A673 (cell line): ENCODE results near the gene SERPINI2. TPM values are rescaled to one million over a fixed set of nuclear protein-coding genes. Genes with fewer than 3 reads are reported as not detected.
"Not testable (repeated sequence)": the region's sequence is repeated elsewhere in the genome, so short reads cannot be mapped to it uniquely, and the experiment has no call there.

ENCODE experiments used
- BruUV-seq: library from RNA; stranded (reverse); fragments of 400-500 nt; replicated peaks from 2 replicates; lab custom pipeline; 2021; lab: Mats Ljungman, UMichigan
- CTCF ChIA-PET: fragments of 300-600 bp; sonication (Branson Sonifier 250); formaldehyde crosslinking; loops from one replicate; lab custom pipeline; 2022; ENCODE audit warnings: antibody characterized with exemption; lab: Charles Lee
- POLR2A ChIA-PET: fragments of 300-600 bp; sonication (Branson Sonifier 250); formaldehyde crosslinking; loops from one replicate; lab custom pipeline; 2022; ENCODE audit warnings: antibody characterized with exemption; ENCODE audit not compliant: low non-redundant PET; lab: Charles Lee
- DNase-seq: peaks from one replicate; pipeline ENCODE4 v3.0.0-alpha.2; 2015; ENCODE audit warnings: low spot score
- H3K27ac ChIP-seq: fragments of 200-600 bp; sonication (generic); 2 replicates; pipeline ENCODE4 v1.5.1; 2016; ENCODE audit warnings: mixed run types, low read depth, mild to moderate bottlenecking, mixed read lengths, antibody characterized with exemption, low read length; ENCODE audit not compliant: poor library complexity, severe bottlenecking
- H3K27me3 ChIP-seq: fragments of 200-600 bp; sonication (generic); replicated peaks from 2 replicates; pipeline ENCODE4 v1.6.1; 2017; ENCODE audit warnings: mixed run types, low read depth, mild to moderate bottlenecking, mixed read lengths, antibody characterized with exemption, low read length; ENCODE audit not compliant: insufficient read depth, poor library complexity
- H3K36me3 ChIP-seq: fragments of 200-600 bp; sonication (generic); 2 replicates; pipeline ENCODE4 v1.6.1; 2016; ENCODE audit warnings: mixed run types, mild to moderate bottlenecking, mixed read lengths, antibody characterized with exemption, low read length; ENCODE audit not compliant: insufficient read depth, poor library complexity, severe bottlenecking
- H3K4me1 ChIP-seq: fragments of 200-600 bp; sonication (generic); 2 replicates; pipeline ENCODE4 v1.6.1; 2017; ENCODE audit warnings: mixed run types, mild to moderate bottlenecking, mixed read lengths, antibody characterized with exemption, low read length; ENCODE audit not compliant: insufficient read depth, poor library complexity, severe bottlenecking
- H3K4me3 ChIP-seq: fragments of 200-600 bp; sonication (generic); 2 replicates; pipeline ENCODE4 v1.5.1; 2016; ENCODE audit warnings: low read depth, mixed run types, mild to moderate bottlenecking, mixed read lengths, low read length; ENCODE audit not compliant: poor library complexity, severe bottlenecking
- H3K9me3 ChIP-seq: fragments of 200-600 bp; sonication (generic); 2 replicates; pipeline ENCODE4 v1.6.1; 2016; ENCODE audit warnings: mixed run types, low read depth, mild to moderate bottlenecking, mixed read lengths, antibody characterized with exemption, low read length; ENCODE audit not compliant: poor library complexity, severe bottlenecking
- CTCF ChIP-seq: fragments of 300-800, 200-600 bp; sonication (generic); conservative IDR thresholded peaks from 2 replicates; pipeline ENCODE4 v1.5.1; 2017; ENCODE audit warnings: low read depth, mild to moderate bottlenecking, antibody characterized with exemption, low read length, moderate library complexity, mixed read lengths
- EZH2 ChIP-seq: fragments of 200-600 bp; sonication (generic); IDR thresholded peaks from 2 replicates; pipeline ENCODE4 v1.6.1; 2017; ENCODE audit warnings: borderline replicate concordance, low read depth, mild to moderate bottlenecking, mixed read lengths, antibody characterized with exemption, low read length; ENCODE audit not compliant: poor library complexity, severe bottlenecking
- intact Hi-C: fragments of 100-400 bp; cut with micrococcal nuclease; formaldehyde crosslinking; loops from one replicate; pipeline ENCODE4 v1.10.0; 2022; ENCODE audit not compliant: unreplicated experiment
- total RNA-seq: library from RNA; stranded (reverse); gene quantifications from 2 replicates; pipeline ENCODE4 v1.2.3, GENCODE V29; 2021

SERPINI2 gene
- total RNA-seq, 1 experiment from 2014 or later = not detected

DNA sequence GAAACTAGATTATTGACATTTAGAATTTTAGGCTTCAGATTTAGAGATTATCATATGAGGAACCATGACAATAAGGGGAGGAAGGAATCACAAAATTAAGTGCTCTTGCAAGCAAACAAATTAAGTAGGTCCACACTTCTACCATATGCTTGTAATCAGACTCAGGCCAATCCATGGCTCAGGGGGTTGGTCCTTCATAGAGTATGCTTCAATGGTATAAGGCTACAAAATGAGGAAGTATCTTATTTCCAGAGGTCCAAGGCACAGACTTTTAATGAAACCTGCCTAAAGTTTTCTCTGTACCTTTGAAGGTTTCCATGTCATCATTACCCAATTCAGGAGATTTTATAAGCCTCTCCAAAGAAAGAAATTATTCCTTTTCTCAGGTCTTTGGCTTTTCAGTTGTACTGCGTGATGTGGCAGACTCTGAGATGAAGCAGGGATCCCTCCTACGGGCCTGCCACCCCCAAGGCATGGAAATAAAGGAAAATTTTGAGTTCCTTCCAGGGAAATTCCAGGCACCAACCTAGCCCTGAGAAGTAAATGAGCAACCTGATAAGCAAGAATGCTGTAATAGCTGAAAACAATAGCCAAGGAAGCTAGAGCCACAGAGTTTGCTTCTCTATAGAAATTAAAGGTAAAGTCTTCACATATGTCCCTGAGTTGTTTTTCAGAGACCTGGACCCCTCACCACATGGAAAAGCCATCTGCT lies 36.3 kb downstream of the SERPINI2 start:
- H3K27me3 ChIP-seq = no peaks in the 10 kb centered on the region
- no peak overlapping the region for H3K4me3 ChIP-seq
- TF ChIP-seq CTCF (no peak), EZH2 (no peak)
- H3K36me3 ChIP-seq = no peaks in the 10 kb centered on the region
- POLR2A ChIA-PET = no interaction called here
- no peak overlapping the region for H3K27ac ChIP-seq
- intact Hi-C loops = no loop called here
- DNase-seq = no peak
- no peaks in the 10 kb centered on the region for H3K4me1 ChIP-seq
- CTCF ChIA-PET = no interaction called here
- H3K9me3 ChIP-seq = no peaks in the 10 kb centered on the region
- BruUV-seq = no TSS peak

GRCh38 chr3:167426962-167427361 lies 46.9 kb downstream of the SERPINI2 start:
- H3K27ac ChIP-seq, DNase-seq, BruUV-seq, H3K27me3 ChIP-seq, H3K4me3 ChIP-seq, H3K9me3 ChIP-seq, POLR2A ChIA-PET, H3K36me3 ChIP-seq, H3K4me1 ChIP-seq, CTCF ChIA-PET, intact Hi-C loops: not testable (repeated sequence)

DNA sequence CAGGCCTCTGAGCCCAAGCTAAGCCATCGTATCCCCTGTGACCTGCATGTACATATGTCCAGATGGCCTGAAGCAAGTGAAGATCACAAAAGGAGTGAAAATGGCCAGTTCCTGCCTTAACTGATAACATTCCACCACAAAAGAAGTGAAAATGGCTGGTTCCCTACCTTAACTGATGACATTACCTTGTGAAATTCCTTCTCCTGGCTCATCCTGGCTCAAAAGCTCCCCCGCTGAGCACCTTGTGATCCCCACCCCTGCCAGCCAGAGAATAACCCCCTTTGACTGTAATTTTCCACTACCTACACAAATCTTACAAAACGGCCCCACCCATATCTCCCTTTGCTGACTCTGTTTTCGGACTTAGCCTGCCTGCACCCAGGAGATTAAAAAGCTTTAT lies 51.4 kb downstream of the SERPINI2 start:
- CTCF ChIA-PET, H3K4me3 ChIP-seq, POLR2A ChIA-PET: not testable (repeated sequence)

GRCh38 chr3:167409611-167410010 lies 64.2 kb downstream of the SERPINI2 start:
- Histone ChIP-seq H3K27me3 (no peaks in the 10 kb centered on the region), H3K9me3 (no peaks in the 10 kb centered on the region), H3K36me3 (no peaks in the 10 kb centered on the region), H3K4me3 (no peak overlapping the region), H3K27ac (no peak overlapping the region), H3K4me1 (no peaks in the 10 kb centered on the region)
- no TSS peak for BruUV-seq
- POLR2A ChIA-PET = no interaction called here
- TF ChIP-seq EZH2 (no peak), CTCF (no peak)
- DNase-seq = no peak
- CTCF ChIA-PET = no interaction called here
- intact Hi-C loops = loop anchor here (5.0 kb wide), 4 partner anchors 273 to 633 kb away; no protein-coding TSS in a partner anchor

More for the DNA sequence above, 51.4 kb downstream of the SERPINI2 start:
- H3K27ac ChIP-seq, H3K9me3 ChIP-seq, H3K36me3 ChIP-seq, DNase-seq, intact Hi-C loops, H3K27me3 ChIP-seq, H3K4me1 ChIP-seq, BruUV-seq: not testable (repeated sequence)
